HEK293T (cell line): ENCODE measurements around the gene PDE6B.
A peak's percentile ranks its signal among the peaks of the same experiment; 100 is the strongest.

Experiments used
- CTCF ChIA-PET: fragments of 350-600 bp; formaldehyde crosslinking; extraction: SDS; loops from one replicate; lab custom pipeline; 2021; ENCODE audit warnings: antibody characterized with exemption, inconsistent platforms; lab: Yijun Ruan, JAX
- POLR2A ChIA-PET: fragments of 350-600 bp; formaldehyde crosslinking; extraction: SDS; loops from one replicate; lab custom pipeline; 2020; ENCODE audit warnings: antibody characterized with exemption, inconsistent platforms; lab: Yijun Ruan, JAX
- DNase-seq: peaks from one replicate; pipeline ENCODE4 v3.0.0; 2012; ENCODE audit warnings: mixed read lengths; ENCODE audit errors: extremely low spot score
- ARNT ChIP-seq: fragments of 450-650 bp; IDR thresholded peaks from 2 replicates; pipeline ENCODE4 v1.6.1; 2017; ENCODE audit warnings: mild to moderate bottlenecking
- BHLHE40 ChIP-seq: fragments of 450-650 bp; IDR thresholded peaks from 2 replicates; pipeline ENCODE4 v1.6.1; 2016; ENCODE audit warnings: mild to moderate bottlenecking, moderate library complexity, borderline replicate concordance
- CTBP1 ChIP-seq: fragments of 450-650 bp; IDR thresholded peaks from 2 replicates; pipeline ENCODE4 v1.6.1; 2016; ENCODE audit warnings: borderline replicate concordance
- ELF4 ChIP-seq: fragments of 450-650 bp; IDR thresholded peaks from 2 replicates; pipeline ENCODE4 v1.6.1; 2017; ENCODE audit warnings: antibody characterized with exemption
- FOXA1 ChIP-seq: fragments of 450-650 bp; IDR thresholded peaks from 2 replicates; pipeline ENCODE4 v1.6.1; 2016; ENCODE audit warnings: mild to moderate bottlenecking
- FOXK2 ChIP-seq: fragments of 450-650 bp; IDR thresholded peaks from 2 replicates; pipeline ENCODE4 v1.6.1; 2016; ENCODE audit warnings: mild to moderate bottlenecking
- FOXM1 ChIP-seq: fragments of 450-650 bp; IDR thresholded peaks from 2 replicates; pipeline ENCODE4 v1.6.1; 2017; ENCODE audit warnings: mild to moderate bottlenecking, borderline replicate concordance
- HDGF ChIP-seq: fragments of 450-650 bp; IDR thresholded peaks from 2 replicates; pipeline ENCODE4 v1.6.1; 2017; ENCODE audit warnings: antibody characterized with exemption, borderline replicate concordance
- L3MBTL2 ChIP-seq: fragments of 450-650 bp; conservative IDR thresholded peaks from 2 replicates; pipeline ENCODE4 v1.6.1; 2016; ENCODE audit warnings: mild to moderate bottlenecking
- LEF1 ChIP-seq: fragments of 450-650 bp; IDR thresholded peaks from 2 replicates; pipeline ENCODE4 v1.6.1; 2017; ENCODE audit warnings: mild to moderate bottlenecking, borderline replicate concordance
- NFRKB ChIP-seq: fragments of 450-650 bp; IDR thresholded peaks from 2 replicates; pipeline ENCODE4 v1.6.1; 2016; ENCODE audit warnings: mild to moderate bottlenecking, moderate library complexity
- PKNOX1 ChIP-seq: fragments of 450-650 bp; IDR thresholded peaks from 2 replicates; pipeline ENCODE4 v1.6.1; 2016
- SP1 ChIP-seq: fragments of 450-650 bp; IDR thresholded peaks from 2 replicates; pipeline ENCODE4 v1.6.1; 2017
- SUZ12 ChIP-seq: fragments of 450-650 bp; IDR thresholded peaks from 2 replicates; pipeline ENCODE4 v1.6.1; 2016; ENCODE audit warnings: mild to moderate bottlenecking
- TARDBP ChIP-seq: fragments of 450-650 bp; IDR thresholded peaks from 2 replicates; pipeline ENCODE4 v1.6.1; 2016
- ZNF384 ChIP-seq: fragments of 450-650 bp; IDR thresholded peaks from 2 replicates; pipeline ENCODE4 v1.6.1; 2016

The PDE6B gene

DNA sequence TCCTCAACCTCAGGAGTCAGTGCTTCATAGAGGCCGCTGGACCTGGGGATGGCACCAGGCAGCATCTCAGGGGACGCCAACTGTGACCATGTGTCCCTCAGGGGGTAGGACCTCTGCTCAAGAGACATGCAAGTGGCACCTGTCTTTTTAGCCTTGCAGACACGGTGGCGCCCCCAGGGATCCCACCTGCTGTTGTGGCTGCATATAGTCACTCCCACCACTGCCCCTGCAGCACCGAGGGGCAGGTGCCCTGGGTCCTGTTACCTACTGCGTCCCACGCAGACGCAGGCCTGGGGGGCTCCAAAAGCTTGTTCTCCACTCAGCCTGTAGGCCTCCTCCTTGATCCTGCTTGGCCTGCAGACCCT, 51.5 kb downstream of the PDE6B start:
- CTCF ChIA-PET = no interaction called here
- POLR2A ChIA-PET = interaction anchor here (1.5 kb wide), 1 partner anchor 10 kb away, joined by 4 read pairs; no protein-coding TSS in a partner anchor
- no peak for TF ChIP-seq SP1
- no peak for DNase-seq

DNA sequence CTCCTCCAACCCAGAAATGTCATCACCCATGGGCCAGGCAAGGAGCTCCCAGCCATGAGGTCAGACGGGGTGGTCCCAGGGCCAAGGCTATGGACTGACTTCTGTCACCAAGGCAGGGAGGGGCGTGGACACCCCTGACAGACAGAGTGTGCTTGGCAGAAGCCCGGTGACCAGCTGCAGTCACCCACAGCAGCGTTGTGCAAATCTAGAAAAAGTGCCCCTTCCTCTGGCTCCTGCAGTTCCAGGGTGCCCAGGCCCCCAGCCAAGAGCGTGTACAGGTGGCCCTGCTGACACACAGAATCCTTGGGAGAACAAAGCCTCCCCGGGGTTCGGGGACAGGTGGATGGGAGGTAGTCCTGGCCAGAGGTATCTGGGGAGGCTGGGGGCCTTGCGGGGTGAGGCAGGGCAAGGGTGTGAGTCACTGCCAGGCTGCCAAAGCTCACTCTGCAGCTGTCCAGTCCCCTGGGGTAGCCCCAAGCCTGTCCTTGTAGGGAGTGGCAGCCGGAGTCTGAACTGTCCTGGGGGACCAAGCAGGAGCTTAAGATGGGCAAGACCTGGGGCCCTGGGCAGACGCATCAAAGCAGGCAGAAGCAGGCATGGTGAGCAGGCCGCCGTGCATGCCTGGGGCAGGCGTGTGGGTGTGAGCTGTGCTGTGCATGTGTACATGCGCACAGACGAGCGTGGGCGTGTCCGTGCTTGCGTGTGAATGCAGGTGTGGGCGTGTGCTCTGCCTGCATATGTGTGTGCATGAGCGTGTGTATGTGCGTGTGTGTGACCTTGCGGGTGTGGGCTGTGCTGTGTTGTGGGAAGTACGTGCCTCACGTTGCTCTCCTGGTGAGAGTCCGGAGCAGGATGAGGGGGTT, 52.3 kb downstream of the PDE6B start:
- no peak for DNase-seq
- CTCF ChIA-PET = no interaction called here
- POLR2A ChIA-PET = interaction anchor here (0.6 to 1.5 kb wide), 2 partner anchors 11 to 204 kb away, joined by 3 to 4 read pairs; no protein-coding TSS in a partner anchor
- TF ChIP-seq FOXK2 (no peak), TARDBP (peak; percentile 38; the same call in 1 of the 2 replicates)

DNA sequence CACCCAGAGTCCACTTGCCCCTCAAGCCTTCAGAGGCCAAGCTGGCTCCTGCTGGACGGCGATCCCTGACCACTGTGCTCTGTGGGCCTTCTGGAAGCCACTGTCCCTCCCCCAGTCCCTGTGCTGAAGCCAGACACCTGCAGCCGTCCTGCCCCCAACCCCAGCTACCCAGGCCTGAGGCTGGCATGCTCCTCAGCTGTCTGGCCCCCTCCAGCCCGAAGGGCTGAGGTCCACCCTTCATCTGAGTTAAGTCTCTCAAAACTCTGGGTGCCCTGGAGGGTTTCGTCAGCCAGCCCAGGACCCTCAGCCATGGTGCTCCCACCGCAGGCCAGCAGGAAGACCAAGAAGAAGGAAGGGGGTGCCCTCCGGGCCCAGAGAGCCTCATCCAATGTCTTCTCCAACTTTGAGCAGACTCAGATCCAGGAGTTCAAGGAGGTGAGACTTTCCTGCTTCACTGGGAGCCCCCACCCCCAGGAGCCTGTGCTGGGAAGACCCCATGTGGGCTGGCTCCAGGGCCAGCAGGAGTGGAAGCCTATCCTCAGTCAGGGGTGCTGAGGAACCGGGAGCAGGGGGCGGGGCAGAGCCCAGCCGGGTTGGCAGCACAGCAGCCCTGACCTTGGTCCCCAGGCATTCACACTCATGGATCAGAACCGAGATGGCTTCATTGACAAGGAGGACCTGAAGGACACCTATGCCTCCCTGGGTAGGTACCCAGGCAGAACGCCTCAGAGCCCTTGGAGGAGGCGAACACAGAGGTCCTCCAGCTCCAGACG, 53.1 kb downstream of the PDE6B start:
- POLR2A ChIA-PET = no interaction called here

GRCh38 chr4:679104-679481, 53.7 kb downstream of the PDE6B start:
- CTCF ChIA-PET = no interaction called here
- POLR2A ChIA-PET = no interaction called here
- TF ChIP-seq FOXK2 (no peak), FOXM1 (no peak), ZNF384 (no peak), HDGF (no peak), ELF4 (no peak), SP1 (no peak), L3MBTL2 (no peak), SUZ12 (no peak), LEF1 (no peak), TARDBP (no peak), NFRKB (no peak), ARNT (no peak), FOXA1 (no peak), PKNOX1 (no peak), CTBP1 (no peak), BHLHE40 (no peak)
- no peak for DNase-seq

More for the DNA sequence above, 53.1 kb downstream of the PDE6B start:
- DNase-seq = no peak
- TF ChIP-seq ARNT (no peak), FOXA1 (no peak), TARDBP (no peak), BHLHE40 (no peak), L3MBTL2 (no peak), NFRKB (no peak), FOXK2 (no peak), CTBP1 (no peak), LEF1 (no peak), SUZ12 (no peak), PKNOX1 (no peak), HDGF (no peak), ELF4 (no peak), FOXM1 (no peak), SP1 (no peak), ZNF384 (no peak)
- CTCF ChIA-PET = no interaction called here

DNA sequence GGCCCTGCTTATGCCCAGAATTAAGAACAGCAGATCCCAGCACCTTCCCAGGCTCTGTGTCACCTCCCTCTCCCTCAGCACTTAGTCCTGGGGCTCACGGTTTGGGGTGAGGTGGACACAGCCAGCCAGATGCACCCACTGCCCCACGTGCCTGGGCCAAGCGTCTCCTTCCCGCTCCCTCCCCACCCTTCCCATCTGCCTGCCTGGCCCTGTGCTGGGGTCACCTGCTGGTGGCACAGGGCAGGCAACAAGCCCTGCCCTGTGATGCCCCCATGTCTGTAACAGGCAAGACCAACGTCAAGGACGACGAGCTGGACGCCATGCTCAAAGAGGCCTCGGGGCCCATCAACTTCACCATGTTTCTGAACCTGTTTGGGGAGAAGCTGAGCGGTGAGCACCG, 54.3 kb downstream of the PDE6B start:
- no peak for TF ChIP-seq FOXA1
- ChIA-PET CTCF (no interaction called here), POLR2A (no interaction called here)
- no peak for DNase-seq

DNA sequence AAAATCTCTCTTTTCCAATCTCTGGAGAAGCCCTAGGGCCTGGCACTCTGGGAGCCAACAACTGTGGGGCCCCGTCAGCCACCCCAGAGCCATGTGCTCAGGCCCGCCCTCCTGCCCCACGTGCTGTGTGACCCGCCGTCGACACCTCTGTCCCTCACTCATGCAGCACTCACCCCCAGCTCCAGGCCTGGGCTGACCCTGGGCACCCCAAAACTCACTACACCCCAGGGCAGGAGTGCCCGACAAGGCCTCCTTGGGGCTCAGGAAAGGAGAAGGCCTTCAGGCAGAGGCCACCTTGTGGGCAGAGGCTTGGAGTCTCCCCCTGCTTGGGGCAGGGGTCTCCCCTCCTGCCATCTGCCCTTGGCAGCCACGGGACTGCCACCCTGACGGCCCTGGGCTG, 54.7 kb downstream of the PDE6B start:
- POLR2A ChIA-PET = no interaction called here
- TF ChIP-seq FOXK2 = no peak
- no peak for TF ChIP-seq LEF1
- no peak for TF ChIP-seq CTBP1
- TF ChIP-seq ZNF384 = no peak
- no peak for TF ChIP-seq ARNT
- TF ChIP-seq FOXA1 = no peak
- TF ChIP-seq PKNOX1 = no peak
- CTCF ChIA-PET = no interaction called here

GRCh38 chr4:680551-680927, 55.2 kb downstream of the PDE6B start:
- DNase-seq = no peak
- TF ChIP-seq ELF4 (no peak), TARDBP (no peak), FOXK2 (no peak), ARNT (no peak), SP1 (no peak), FOXA1 (no peak), LEF1 (no peak), L3MBTL2 (no peak), PKNOX1 (no peak), ZNF384 (no peak), BHLHE40 (no peak), NFRKB (no peak), CTBP1 (no peak), SUZ12 (no peak), HDGF (no peak), FOXM1 (no peak)
- POLR2A ChIA-PET = no interaction called here
- CTCF ChIA-PET = no interaction called here

More for the DNA sequence above, 54.7 kb downstream of the PDE6B start:
- DNase-seq = no peak
